Activated T-cell treated with anti-CD3 and anti-CD28 coated beads for 24 hours (primary cell): Measurements from ENCODE around the gene ARHGAP22.

ENCODE experiments used
- DNase-seq: peaks from one replicate; pipeline ENCODE4 v3.0.0-alpha.2; 2020; ENCODE audit warnings: low read depth

ARHGAP22 gene

GRCh38 chr10:48477616-48478015 is 127.3 kb downstream of the ARHGAP22 start:
- no peak for DNase-seq

GRCh38 chr10:48477141-48477540 is 127.7 kb downstream of the ARHGAP22 start:
- DNase-seq, result no peak

DNA sequence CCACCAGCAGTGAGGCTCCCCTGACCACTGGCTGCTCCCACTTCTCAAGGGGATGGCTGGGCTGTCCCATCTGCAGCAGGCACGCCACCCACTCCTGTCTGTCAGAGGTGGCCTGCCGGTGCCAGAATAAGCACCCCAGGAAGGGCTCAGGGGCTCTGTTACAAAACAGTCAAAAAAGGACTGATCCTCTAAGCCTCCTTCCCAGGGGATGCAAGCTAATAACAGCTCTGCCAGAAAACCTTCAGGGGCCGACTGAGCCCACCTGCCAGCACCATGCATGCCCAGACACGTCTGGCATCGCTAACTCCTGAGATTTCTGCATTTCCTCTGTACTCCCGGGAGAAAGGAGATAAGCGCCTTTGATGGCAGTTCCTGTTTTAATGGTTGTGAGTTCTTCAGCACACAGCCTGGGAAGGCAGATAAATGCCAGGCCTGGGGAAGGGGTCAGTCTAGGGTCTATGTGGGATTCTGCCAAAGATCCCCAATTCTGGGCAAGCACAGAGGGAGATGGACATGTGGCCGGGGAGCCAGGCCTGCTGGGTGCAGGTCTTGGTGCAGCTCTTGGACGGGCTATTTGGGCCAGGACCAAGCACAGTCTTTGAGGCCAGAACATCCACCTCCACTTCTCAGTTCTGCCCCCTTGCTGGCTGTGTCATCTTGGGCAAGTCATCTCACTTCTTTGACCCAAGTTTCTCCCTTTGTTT is 128.4 kb downstream of the ARHGAP22 start:
- no peak for DNase-seq

- no peak for DNase-seq
Measured at GRCh38 chr10:48475943-48476278, 129.0 kb downstream of the ARHGAP22 start.

GRCh38 chr10:48474765-48475365 is 130.0 kb downstream of the ARHGAP22 start:
- no peak for DNase-seq

- DNase-seq, result no peak
Measured at GRCh38 chr10:48473704-48474103, 131.2 kb downstream of the ARHGAP22 start.

GRCh38 chr10:48472501-48473069 is 132.3 kb downstream of the ARHGAP22 start:
- no peak for DNase-seq

GRCh38 chr10:48470893-48471805 is 133.7 kb downstream of the ARHGAP22 start:
- no peak for DNase-seq

- DNase-seq, result no peak
Measured at GRCh38 chr10:48470115-48470892, 134.6 kb downstream of the ARHGAP22 start.

DNA sequence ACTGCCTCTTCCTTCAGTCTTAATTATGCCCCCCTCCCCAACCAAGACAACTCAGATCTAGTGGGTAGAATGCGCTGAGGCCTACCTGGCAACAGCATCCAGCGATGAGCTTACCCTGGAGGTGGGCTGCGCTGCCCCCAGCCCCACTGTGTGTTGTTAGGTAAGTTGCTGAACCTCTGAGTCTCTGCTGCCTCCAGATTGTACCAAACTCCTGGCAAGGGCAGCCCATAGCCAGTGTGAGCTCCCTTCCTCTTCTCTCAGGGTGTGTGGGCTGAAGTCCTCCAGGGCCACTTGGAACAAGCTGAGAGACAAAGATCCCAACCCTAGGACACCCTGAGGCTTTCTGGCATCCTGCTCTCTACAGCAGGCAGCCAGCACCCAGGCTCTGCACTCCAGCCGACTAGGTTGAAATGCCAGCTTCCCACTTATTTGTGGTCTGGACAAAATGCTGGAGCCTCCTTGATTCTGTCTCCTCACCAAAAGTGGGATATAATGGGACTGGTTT is 135.3 kb downstream of the ARHGAP22 start:
- no peak for DNase-seq

DNA sequence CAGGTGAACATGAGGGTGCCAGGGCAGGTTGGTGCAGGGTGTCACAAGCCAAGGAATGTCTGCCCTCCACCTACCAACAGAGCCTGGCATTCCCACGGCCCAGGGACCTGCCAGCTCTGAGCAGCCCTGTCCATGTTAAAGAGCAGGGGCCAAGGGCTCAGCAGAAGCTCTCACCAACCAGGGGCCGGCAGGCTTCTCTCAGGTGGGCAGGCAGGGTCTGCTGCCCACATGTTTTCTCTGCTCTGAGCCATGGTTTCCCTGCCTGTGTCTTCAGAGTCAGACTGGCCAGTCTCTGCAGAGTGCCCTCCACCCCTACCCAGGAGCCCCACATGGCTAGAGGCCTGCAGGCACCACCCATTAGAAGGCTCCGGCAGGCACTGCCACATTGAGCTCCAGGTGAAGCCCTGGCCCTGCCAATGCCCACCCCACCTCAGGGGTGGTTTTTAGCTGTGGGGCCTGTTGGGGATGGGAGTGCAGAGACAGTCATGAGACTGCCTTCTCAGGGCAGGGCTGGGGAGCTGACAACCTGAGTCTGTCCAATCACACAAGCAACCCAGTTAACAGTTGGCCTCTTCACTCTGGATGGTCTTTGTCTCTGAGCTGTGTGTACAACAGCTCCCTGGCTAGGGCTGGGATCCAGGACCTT is 135.9 kb downstream of the ARHGAP22 start:
- no peak for DNase-seq

DNA sequence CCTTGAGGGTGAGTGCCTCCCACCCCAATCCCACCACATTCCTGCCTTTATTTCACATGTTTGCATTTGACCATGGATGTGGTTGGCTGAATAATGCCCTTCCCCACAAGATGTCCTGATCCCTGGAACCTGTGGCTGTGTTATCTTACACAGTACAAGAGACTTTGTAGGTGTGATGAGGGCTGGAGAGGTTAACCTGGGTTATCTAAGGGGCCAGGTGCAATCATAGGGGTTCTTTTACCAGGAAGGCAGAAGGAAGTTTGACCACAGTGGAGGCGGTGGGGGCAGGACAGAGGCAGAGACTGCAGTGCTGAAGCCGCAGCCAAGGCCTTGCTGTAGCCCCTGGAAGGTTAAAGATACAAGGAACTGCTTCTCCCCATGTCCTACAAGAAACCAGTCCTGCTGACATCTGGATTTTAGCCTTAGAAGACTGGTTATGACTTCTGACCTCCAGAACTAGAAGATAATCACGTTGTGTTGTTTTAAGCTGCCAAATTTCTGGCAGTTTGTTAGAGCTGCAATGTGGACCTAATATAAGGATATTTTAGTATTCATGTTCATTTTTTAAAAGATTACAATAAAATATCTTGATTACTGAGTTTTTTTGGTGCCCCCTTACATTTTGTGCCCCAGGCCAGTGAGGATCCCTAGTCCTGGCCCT is 136.6 kb downstream of the ARHGAP22 start:
- no peak for DNase-seq

- DNase-seq, result no peak
Measured at GRCh38 chr10:48467669-48468068, 137.2 kb downstream of the ARHGAP22 start.

DNA sequence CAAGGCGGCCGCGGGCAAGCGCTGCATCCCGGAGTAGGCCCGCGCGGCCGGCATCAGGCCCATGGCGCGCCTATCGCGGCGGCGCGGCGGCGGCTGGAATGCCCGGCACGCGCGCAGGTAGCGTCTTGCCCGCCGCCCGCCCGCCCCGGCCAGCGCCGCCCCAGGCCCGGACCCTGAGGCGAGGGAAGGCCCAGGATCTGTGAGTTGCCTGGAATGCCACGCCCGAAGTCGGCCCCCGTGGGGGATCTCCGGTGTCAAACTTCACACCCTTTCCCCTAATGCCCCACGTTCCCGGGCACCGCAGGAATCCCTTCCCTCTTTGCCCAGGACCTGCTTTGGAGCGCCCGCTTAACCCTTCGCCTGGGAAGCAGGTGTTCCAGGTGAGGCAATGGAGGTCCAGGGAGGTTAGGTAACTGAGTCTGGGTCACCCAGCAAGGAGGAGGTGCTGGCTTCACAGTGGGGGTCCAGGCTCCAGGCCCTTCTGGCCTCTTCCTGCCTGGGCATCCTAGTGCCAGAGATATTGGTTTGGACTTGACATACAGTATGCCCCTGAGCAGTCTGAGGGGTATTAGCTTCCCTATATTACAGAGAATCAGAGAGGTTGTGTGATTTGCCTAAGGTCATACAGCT is 138.1 kb downstream of the ARHGAP22 start:
- DNase-seq, result no peak

GRCh38 chr10:48465860-48466521 is 138.9 kb downstream of the ARHGAP22 start:
- no peak for DNase-seq

DNA sequence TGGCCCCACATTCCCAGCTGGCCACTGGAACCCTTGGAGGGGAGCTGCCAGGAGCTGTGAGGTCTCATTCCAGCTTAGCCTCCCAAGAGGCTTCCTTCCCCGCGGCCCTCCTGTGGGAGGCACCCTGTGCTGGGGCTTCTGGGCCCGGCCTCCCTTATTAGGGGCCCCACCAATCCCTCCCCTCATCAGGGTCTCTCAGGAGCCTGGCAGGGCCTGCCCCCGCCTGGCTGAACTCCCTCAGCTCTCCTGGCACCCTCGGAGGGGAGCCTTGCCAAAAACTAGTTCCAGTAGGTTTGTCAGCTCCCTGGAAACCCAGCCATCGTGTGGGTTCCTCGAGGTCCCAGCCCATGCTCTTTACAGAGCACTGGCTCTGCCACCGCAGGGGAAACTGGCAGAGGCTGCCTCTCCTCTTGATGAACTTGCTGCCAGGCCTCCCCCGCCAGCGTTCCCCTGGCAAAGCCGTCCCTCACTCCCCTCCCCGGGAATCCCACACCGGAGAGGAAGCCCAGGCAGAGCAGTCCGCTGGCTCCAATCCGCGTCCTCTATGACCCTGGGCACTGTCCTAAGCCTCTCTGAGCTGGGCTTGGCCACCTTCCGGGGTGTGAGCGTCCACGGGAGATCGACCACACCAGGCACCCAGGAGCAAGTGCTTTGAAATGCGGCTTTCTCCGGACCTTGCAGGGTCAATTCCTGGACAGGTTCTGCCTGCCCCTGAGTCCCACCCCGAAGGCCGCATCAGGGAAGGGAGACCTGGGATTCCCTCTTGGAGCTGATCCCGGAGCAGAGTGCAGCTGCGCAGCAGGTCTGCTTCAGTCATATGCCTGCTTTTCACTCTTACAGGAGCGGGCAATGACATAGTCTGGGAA is 139.8 kb downstream of the ARHGAP22 start:
- DNase-seq, result no peak

GRCh38 chr10:48464121-48464870 is 140.6 kb downstream of the ARHGAP22 start:
- DNase-seq, result no peak
